IMR-90 (cell line): ENCODE measurements around the gene ZNF385D. TPM values are rescaled to one million over a fixed set of nuclear protein-coding genes. Genes with fewer than 3 reads are reported as not detected.

Experiments
- ATAC-seq: fragments of 200-7000 bp; cut with Tn5 transposase; 2 replicates; pipeline ENCODE4 v1.9.1; 2020; ENCODE audit warnings: low read depth, mild to moderate bottlenecking, moderate library complexity
- BruUV-seq: library from RNA; stranded (reverse); fragments of 400-500 nt; replicated peaks from 2 replicates; lab custom pipeline; 2021; lab: Mats Ljungman, UMichigan
- CTCF ChIA-PET: fragments of 300-600 bp; formaldehyde crosslinking; extraction: SDS; loops from one replicate; lab custom pipeline; 2021; ENCODE audit warnings: antibody characterized with exemption; lab: Yijun Ruan, JAX
- POLR2A ChIA-PET: fragments of 300-600 bp; sonication (Branson Sonifier 250); formaldehyde crosslinking; loops from one replicate; lab custom pipeline; 2022; ENCODE audit warnings: antibody characterized with exemption; ENCODE audit not compliant: unreplicated experiment; lab: Charles Lee
- DNase-seq: peaks from one replicate; pipeline ENCODE4 v3.0.0; 2013
- H2AFZ ChIP-seq: replicated peaks from 2 replicates; pipeline ENCODE3; 2013; ENCODE audit warnings: low read length, mild to moderate bottlenecking; ENCODE audit not compliant: poor library complexity
- H2AK5ac ChIP-seq: 2 replicates; pipeline ENCODE4 v1.6.1; 2013; ENCODE audit warnings: low read depth, low read length, inconsistent platforms
- H2AK9ac ChIP-seq: replicated peaks from 2 replicates; pipeline ENCODE3; 2013; ENCODE audit warnings: mild to moderate bottlenecking, low read depth, low read length, moderate library complexity; ENCODE audit not compliant: poor library complexity
- H2BK120ac ChIP-seq: 2 replicates; pipeline ENCODE4 v1.6.1; 2013; ENCODE audit warnings: low read depth, low read length, inconsistent platforms
- H2BK15ac ChIP-seq: 3 replicates; pipeline ENCODE4 v1.6.1; 2013; ENCODE audit warnings: low read depth, low read length, inconsistent platforms
- H2BK20ac ChIP-seq: 2 replicates; pipeline ENCODE4 v1.6.1; 2013; ENCODE audit warnings: low read depth, mild to moderate bottlenecking, inconsistent platforms, low read length, moderate library complexity
- H2BK5ac ChIP-seq: 2 replicates; pipeline ENCODE4 v1.6.1; 2013; ENCODE audit warnings: mild to moderate bottlenecking, low read depth, low read length, inconsistent platforms; ENCODE audit not compliant: poor library complexity, severe bottlenecking
- H3K14ac ChIP-seq: replicated peaks from 2 replicates; pipeline ENCODE4 v1.6.1; 2013; ENCODE audit warnings: low read depth, low read length, inconsistent platforms
- H3K18ac ChIP-seq: 2 replicates; pipeline ENCODE4 v1.6.1; 2013; ENCODE audit warnings: low read depth, low read length, control low read depth
- H3K23ac ChIP-seq: 2 replicates; pipeline ENCODE4 v1.6.1; 2013; ENCODE audit warnings: low read depth, low read length, inconsistent platforms
- H3K27ac ChIP-seq: 2 replicates; pipeline ENCODE4 v1.5.1; 2013; ENCODE audit warnings: mild to moderate bottlenecking, control low read depth, low read length; ENCODE audit not compliant: insufficient read depth
- H3K27me3 ChIP-seq: 2 replicates; pipeline ENCODE4 v1.6.1; 2013; ENCODE audit warnings: low read length; ENCODE audit not compliant: control insufficient read depth, insufficient read depth
- H3K36me3 ChIP-seq: 2 replicates; pipeline ENCODE4 v1.6.1; 2013; ENCODE audit warnings: low read length, mixed read lengths; ENCODE audit not compliant: control insufficient read depth, insufficient read depth
- H3K4ac ChIP-seq: 2 replicates; pipeline ENCODE4 v1.6.1; 2013; ENCODE audit warnings: low read depth, low read length, inconsistent platforms
- H3K4me1 ChIP-seq: 2 replicates; pipeline ENCODE4 v1.6.1; 2013; ENCODE audit warnings: low read length, mixed read lengths; ENCODE audit not compliant: control insufficient read depth, insufficient read depth
- H3K4me2 ChIP-seq: 2 replicates; pipeline ENCODE4 v1.6.1; 2013; ENCODE audit warnings: low read depth, mild to moderate bottlenecking, control low read depth, low read length, moderate library complexity
- H3K4me3 ChIP-seq: 2 replicates; pipeline ENCODE4 v1.5.1; 2013; ENCODE audit warnings: low read depth, mild to moderate bottlenecking, control low read depth, low read length, moderate library complexity; ENCODE audit not compliant: insufficient read depth
- H3K56ac ChIP-seq: 2 replicates; pipeline ENCODE4 v1.6.1; 2013; ENCODE audit warnings: low read length, inconsistent platforms; ENCODE audit not compliant: insufficient read depth; ENCODE audit errors: extremely low read depth
- H3K79me1 ChIP-seq, 2 experiments: 2 replicates each; pipeline ENCODE4 v1.6.1; 2013; ENCODE audit warnings: low read length in 2 of 2, inconsistent platforms in 1 of 2, low read depth in 1 of 2
- H3K9ac ChIP-seq: 2 replicates; pipeline ENCODE4 v1.6.1; 2013; ENCODE audit warnings: low read depth, low read length, control low read depth
- H3K9me1 ChIP-seq: 2 replicates; pipeline ENCODE4 v1.6.1; 2013; ENCODE audit warnings: low read length, inconsistent platforms; ENCODE audit not compliant: insufficient read depth
- H3K9me3 ChIP-seq: 2 replicates; pipeline ENCODE4 v1.6.1; 2013; ENCODE audit warnings: low read length; ENCODE audit not compliant: control insufficient read depth, insufficient read depth
- H4K20me1 ChIP-seq: 2 replicates; pipeline ENCODE4 v1.6.1; 2013; ENCODE audit warnings: low read length, inconsistent platforms; ENCODE audit not compliant: insufficient read depth
- H4K5ac ChIP-seq: 2 replicates; pipeline ENCODE4 v1.6.1; 2013; ENCODE audit warnings: mild to moderate bottlenecking, low read depth, low read length, control low read depth
- H4K8ac ChIP-seq, 2 experiments: 2 replicates each; pipeline ENCODE4 v1.6.1; 2013; ENCODE audit warnings: low read depth in 2 of 2, low read length in 2 of 2, control low read depth in 1 of 2, inconsistent platforms in 1 of 2
- H4K91ac ChIP-seq: 2 replicates; pipeline ENCODE4 v1.6.1; 2013; ENCODE audit warnings: low read depth, low read length, inconsistent platforms; ENCODE audit not compliant: insufficient read depth
- CEBPB ChIP-seq: IDR thresholded peaks from 2 replicates; pipeline ENCODE4 v1.6.1; 2012; ENCODE audit warnings: low read depth, low read length, improper control_type of control experiment
- NFE2L2 ChIP-seq: fragments of 150-350 bp; IDR thresholded peaks from 2 replicates; pipeline ENCODE4 v1.6.1; 2016; ENCODE audit warnings: low read depth, mild to moderate bottlenecking, low read length
- WGBS, 2 experiments: methylation state at CpG; one replicate each; pipeline versions ENCODE4 v1.1.5 to v1.1.7; 2013; ENCODE audit warnings: missing lambda C conversion rate in 2 of 2; ENCODE audit not compliant: insufficient read length in 1 of 2; ENCODE audit errors: extremely low coverage in 2 of 2; 5-methylcytosine and 5-hydroxymethylcytosine counted together
- dilution Hi-C: fragments of 300-500 bp; cut with HindIII; formaldehyde crosslinking; loops from one replicate; pipeline ENCODE4 v1.14.3; 2018; ENCODE audit warnings: low sequenced_read_pairs; ENCODE audit not compliant: unreplicated experiment
- in situ Hi-C: fragments of 300-500 bp; cut with MboI; formaldehyde crosslinking; loops from 3 replicates; pipeline ENCODE4 v1.14.3; 2019; ENCODE audit warnings: low sequenced_read_pairs, inconsistent platforms, mixed read lengths
- intact Hi-C: fragments of 100-400 bp; cut with micrococcal nuclease; formaldehyde crosslinking; loops from 2 replicates; pipeline ENCODE4 v1.10.0; 2022
- polyA plus RNA-seq, 3 experiments: library from polyadenylated mRNA; depleted of rRNA; stranded (reverse); fragments of >200 nt; gene quantifications; 2 replicates each; pipeline ENCODE4 v1.2.3, GENCODE V29; 2012; ENCODE audit warnings: low replicate concordance in 1 of 3
- total RNA-seq: library from RNA; depleted of rRNA; stranded (reverse); fragments of >200 nt; gene quantifications from 2 replicates; pipeline ENCODE4 v1.2.3, GENCODE V29; 2012
- TF ChIP-seq, protein P1 (sequence below): fragments of 150-350 bp; IDR thresholded peaks from 2 replicates; pipeline ENCODE4 v1.6.1; 2016; ENCODE audit warnings: low read depth, mild to moderate bottlenecking, low read length, moderate library complexity, borderline replicate concordance

Gene ZNF385D
- total and polyA plus RNA-seq, 2 of the 4 experiments (the other 2 are of a cell fraction) = 0.18 to 2.4 TPM

DNA sequence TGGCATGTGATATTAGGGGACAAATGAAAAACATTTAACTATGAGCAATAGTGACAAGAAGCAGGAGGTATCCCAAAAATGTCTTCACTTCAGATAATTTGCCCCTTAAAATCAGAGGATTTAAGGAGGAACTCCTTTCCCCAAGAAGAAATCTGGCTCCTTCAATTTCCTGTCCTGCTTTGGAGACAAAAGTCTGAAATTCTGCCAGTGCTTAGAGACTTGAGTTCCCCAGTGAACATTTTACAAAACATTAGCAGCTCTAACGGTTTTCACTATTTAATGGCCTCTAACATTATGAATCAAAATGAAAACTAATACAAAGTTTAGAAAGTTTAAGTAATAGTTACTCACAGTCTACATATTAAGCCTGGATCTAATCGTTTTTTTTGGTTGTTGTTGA, 40.3 kb upstream of the ZNF385D start:
- H3K36me3 ChIP-seq = no peaks in the 10 kb centered on the region
- no peaks in the 10 kb centered on the region for H3K79me1 ChIP-seq
- H3K9me3 ChIP-seq = no peaks in the 10 kb centered on the region
- DNase-seq (no peak), ATAC-seq (no peak)
- H3K4me3 ChIP-seq = no peak overlapping the region
- no peak overlapping the region for H3K56ac ChIP-seq
- H2BK20ac ChIP-seq = no peak overlapping the region
- no peaks in the 10 kb centered on the region for H3K4me1 ChIP-seq
- H3K14ac ChIP-seq = no peak overlapping the region
- no peak overlapping the region for H2BK5ac ChIP-seq
- H3K4ac ChIP-seq = no peak overlapping the region
- H2BK15ac ChIP-seq = no peak overlapping the region
- in situ Hi-C loops = no loop called here
- ChIA-PET POLR2A (no interaction called here), CTCF (no interaction called here)
- H4K91ac ChIP-seq = no peak overlapping the region
- H3K9ac ChIP-seq = no peak overlapping the region
- no peaks in the 10 kb centered on the region for H4K20me1 ChIP-seq
- no peaks in the 10 kb centered on the region for H3K9me1 ChIP-seq
- TF ChIP-seq CEBPB = no peak
- TF ChIP-seq, protein P1, sequence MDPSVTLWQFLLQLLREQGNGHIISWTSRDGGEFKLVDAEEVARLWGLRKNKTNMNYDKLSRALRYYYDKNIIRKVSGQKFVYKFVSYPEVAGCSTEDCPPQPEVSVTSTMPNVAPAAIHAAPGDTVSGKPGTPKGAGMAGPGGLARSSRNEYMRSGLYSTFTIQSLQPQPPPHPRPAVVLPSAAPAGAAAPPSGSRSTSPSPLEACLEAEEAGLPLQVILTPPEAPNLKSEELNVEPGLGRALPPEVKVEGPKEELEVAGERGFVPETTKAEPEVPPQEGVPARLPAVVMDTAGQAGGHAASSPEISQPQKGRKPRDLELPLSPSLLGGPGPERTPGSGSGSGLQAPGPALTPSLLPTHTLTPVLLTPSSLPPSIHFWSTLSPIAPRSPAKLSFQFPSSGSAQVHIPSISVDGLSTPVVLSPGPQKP = no peak
- no peak for TF ChIP-seq NFE2L2
- H3K18ac ChIP-seq = no peak overlapping the region
- intact Hi-C loops = no loop called here
- no peak overlapping the region for H2AK9ac ChIP-seq
- H2BK120ac ChIP-seq = no peak overlapping the region
- no TSS peak for BruUV-seq
- H3K23ac ChIP-seq = no peak overlapping the region
- no peak overlapping the region for H2AK5ac ChIP-seq
- H4K8ac ChIP-seq = no peak overlapping the region
- H3K4me2 ChIP-seq = no peak overlapping the region
- dilution Hi-C loops = no loop called here
- H2AFZ ChIP-seq = no peak overlapping the region
- H4K5ac ChIP-seq = no peak overlapping the region
- whole genome bisulfite sequencing, 2 experiments = no CpG with 5 or more reads among the region's 2 CpGs
- H3K27me3 ChIP-seq = no peaks in the 10 kb centered on the region
- no peak overlapping the region for H3K27ac ChIP-seq
